GM21390 (cell line): ENCODE measurements around the gene DUOXA2.

Source experiments
- ATAC-seq: cut with Tn5 transposase; IDR thresholded peaks from one replicate; pipeline ENCODE4 v1.9.1; 2021; ENCODE audit not compliant: unreplicated experiment

Gene DUOXA2

DNA sequence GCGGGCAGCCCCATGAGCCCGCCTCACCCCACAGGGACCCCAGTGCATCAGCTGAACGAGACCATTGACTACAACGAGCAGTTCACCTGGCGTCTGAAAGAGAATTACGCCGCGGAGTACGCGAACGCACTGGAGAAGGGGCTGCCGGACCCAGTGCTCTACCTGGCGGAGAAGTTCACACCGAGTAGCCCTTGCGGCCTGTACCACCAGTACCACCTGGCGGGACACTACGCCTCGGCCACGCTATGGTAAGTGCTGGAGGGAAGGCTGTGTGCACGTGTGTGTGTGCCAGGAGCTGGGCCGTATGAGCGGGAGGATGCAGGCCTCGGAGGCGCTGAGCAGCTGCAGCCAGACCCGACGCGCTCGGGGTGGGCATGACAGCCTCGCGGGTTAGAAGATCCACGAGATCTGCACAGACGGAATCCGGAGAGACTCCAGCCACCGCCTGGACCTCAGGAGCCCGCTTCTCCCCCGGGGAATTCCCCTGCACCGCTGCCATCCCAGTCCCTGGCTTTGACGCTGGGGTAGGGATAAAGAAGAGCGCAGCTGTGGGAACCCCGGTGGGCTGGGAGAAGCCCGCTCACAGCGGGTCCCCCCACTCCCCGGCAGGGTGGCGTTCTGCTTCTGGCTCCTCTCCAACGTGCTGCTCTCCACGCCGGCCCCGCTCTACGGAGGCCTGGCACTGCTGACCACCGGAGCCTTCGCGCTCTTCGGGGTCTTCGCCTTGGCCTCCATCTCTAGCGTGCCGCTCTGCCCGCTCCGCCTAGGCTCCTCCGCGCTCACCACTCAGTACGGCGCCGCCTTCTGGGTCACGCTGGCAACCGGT lies 2.6 kb downstream of the DUOXA2 start:
- no peak for ATAC-seq

DNA sequence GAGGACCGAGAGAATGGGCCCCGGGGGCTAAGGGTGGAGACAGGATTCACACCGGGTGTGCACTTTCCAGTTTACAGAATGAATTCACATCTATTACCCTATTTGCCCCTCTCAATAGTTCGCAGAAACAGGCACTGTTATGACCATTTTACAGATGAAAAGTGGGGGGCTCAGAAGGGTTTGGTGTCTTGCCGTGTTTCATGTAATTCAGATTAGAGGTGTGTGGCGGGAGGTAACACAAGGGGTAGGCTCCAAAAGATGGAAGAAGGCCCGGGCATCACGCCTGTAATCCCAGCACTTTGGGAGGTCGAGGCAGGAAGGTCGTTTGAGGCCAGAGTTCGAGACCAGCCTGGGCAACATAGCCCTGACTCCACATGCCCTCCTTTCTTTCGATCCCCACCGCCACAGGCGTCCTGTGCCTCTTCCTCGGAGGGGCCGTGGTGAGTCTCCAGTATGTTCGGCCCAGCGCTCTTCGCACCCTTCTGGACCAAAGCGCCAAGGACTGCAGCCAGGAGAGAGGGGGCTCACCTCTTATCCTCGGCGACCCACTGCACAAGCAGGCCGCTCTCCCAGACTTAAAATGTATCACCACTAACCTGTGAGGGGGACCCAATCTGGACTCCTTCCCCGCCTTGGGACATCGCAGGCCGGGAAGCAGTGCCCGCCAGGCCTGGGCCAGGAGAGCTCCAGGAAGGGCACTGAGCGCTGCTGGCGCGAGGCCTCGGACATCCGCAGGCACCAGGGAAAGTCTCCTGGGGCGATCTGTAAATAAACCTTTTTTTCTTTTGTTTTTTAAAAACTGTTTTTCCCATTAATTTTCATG lies 3.4 kb downstream of the DUOXA2 start:
- ATAC-seq, result no peak

- ATAC-seq, result peak; percentile 96
Observed at GRCh38 chr15:45118131-45118588, 4.0 kb downstream of the DUOXA2 start.

GRCh38 chr15:45118996-45119395 lies 4.9 kb downstream of the DUOXA2 start:
- ATAC-seq, result no peak

- ATAC-seq, result no peak
Observed at GRCh38 chr15:45120081-45120972, 6.2 kb downstream of the DUOXA2 start.

GRCh38 chr15:45121020-45121419 lies 6.9 kb downstream of the DUOXA2 start:
- ATAC-seq, result no peak

GRCh38 chr15:45121706-45122417 lies 7.7 kb downstream of the DUOXA2 start:
- no peak for ATAC-seq

DNA sequence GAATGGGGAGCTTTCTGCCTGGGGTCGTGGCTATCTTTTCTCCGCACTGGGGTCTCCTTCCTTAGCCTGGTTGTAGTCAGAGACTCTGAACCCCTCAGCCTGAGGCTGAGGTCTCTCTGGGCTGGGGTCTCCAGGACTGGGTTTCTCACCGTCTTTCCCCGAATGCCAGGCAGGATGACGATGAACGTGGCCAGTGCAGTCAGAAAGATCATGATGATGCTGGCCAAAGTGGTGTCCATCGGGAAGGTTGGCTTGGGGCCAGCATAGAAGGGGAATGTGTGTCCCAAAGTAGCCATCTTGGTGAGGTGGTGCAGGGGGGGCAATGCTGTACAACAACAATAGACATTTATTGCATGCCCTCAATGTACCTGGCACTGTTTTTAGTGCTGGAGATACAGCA lies 8.6 kb downstream of the DUOXA2 start:
- no peak for ATAC-seq

- no peak for ATAC-seq
Observed at GRCh38 chr15:45123397-45123796, 9.3 kb downstream of the DUOXA2 start.

- no peak for ATAC-seq
Observed at GRCh38 chr15:45126535-45127158, 12.5 kb downstream of the DUOXA2 start.

DNA sequence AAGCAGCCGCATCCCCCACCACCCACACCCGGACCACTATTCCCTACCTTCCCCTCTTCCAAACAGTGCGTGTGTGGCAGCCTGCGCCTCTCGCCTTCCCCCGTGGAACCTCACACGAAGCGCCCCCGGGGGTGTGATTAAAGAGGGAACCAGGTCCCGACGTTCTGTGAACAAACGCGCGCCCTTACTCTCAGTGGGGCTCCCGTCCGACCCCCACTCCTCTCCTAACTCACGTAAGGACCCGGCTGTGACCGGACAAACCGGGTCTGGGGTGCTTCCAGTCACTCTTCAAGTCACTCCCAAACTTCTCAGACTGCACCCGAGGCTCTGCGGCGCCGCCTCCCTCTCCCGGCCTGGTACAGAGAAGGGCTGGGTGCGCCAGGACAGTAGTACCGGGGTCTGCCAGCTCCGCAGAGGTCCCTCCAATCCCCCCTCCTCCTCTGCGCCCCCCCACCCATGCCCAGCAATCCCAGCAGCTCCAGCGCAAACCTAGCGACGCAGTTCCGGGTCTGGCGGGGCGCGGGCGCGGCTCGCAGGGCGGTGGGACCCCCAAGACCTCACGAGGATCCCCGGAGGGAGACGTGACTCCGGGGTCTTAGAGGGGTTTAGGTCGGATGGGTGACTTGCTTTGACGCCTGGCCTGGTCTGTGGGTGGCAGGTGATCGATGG lies 15.0 kb downstream of the DUOXA2 start:
- no peak for ATAC-seq

- ATAC-seq, result no peak
Observed at GRCh38 chr15:45129651-45130129, 15.6 kb downstream of the DUOXA2 start, which contains the start of the genes DUOX1 and DUOXA1. DUOX1 (plus strand) TSS chr15:45129994; CDS start chr15:45131967, 1,973 bp downstream. DUOXA1 (minus strand) TSS chr15:45129879; CDS start chr15:45123014, 6,865 bp downstream.

DNA sequence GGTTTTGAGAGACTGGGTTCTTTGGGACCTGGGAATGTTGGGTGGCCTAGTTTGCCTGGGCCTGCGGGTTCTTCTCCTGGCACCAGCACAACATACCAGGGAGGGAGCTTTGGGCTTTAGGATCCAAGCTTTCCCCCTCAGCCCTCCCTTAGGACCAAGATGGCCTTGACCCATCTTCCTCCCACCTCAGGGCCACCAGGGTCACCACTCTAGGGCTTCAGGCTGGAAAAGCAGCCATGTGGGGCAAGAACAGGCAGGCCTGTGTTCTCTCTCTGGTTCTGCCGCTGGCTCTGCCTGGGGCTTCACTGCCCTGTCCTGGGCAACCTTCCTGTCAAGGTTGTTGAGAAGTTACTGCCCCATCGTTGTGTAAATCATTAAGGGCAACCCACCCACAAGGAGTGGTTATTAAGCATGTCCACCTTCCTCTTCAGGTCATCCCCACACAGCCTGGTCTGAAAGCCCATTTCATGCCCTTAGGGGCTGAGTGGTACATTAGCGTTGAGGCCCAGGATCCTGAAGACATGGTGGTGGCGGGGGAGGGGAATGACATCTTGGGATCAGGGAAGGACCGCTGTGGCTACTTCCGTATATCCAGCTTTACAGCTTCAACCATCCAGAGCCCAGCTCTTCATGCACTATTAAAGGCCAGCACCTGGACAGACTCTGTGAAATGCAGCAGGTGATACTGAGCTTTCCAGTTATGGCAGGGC lies 16.3 kb downstream of the DUOXA2 start:
- no peak for ATAC-seq

DNA sequence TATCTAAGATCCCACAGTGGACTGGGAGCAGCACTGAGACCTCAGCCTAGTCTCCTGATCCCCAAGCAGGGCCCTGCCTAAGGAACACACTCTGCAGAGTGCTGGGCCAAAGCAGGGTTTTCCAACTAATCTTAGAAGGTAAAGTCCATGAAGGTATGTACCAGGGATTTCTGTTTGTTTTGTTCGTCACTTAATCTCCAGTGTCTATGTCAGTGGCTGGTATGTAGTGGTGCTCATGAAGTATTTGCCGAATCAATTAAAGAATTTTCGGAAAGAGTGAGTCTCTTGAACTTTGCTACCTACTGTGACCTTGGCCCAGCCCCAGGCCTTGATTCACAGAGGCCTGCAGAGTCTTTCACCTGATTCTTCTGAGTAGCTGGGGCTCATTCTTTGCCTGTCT lies 17.4 kb downstream of the DUOXA2 start:
- ATAC-seq, result no peak

GRCh38 chr15:45132844-45133560 lies 18.9 kb downstream of the DUOXA2 start:
- ATAC-seq, result no peak

GRCh38 chr15:45133561-45133920 lies 19.4 kb downstream of the DUOXA2 start:
- no peak for ATAC-seq

GRCh38 chr15:45134046-45134445 lies 19.9 kb downstream of the DUOXA2 start:
- ATAC-seq, result no peak
